H1 (cell line): ENCODE results near the gene MEX3D. TPM values are rescaled to one million over a fixed set of nuclear protein-coding genes. Genes with fewer than 3 reads are reported as not detected.

Experiments used
- BACH1 ChIP-seq: IDR thresholded peaks from 2 replicates; pipeline ENCODE4 v1.6.1; 2012; ENCODE audit warnings: low read length, improper control_type of control experiment
- CEBPB ChIP-seq: IDR thresholded peaks from 2 replicates; pipeline ENCODE4 v1.6.1; 2012; ENCODE audit warnings: low read depth, low read length
- KDM1A ChIP-seq: fragments of 200-600, 300-600 bp; sonication (generic); IDR thresholded peaks from 2 replicates; pipeline ENCODE4 v1.7.1; 2016; ENCODE audit warnings: mild to moderate bottlenecking, low read length, borderline replicate concordance
- polyA plus RNA-seq, 7 experiments: library from polyadenylated mRNA; depleted of rRNA in 3 of 7; stranded (reverse) in 5 of 7; unstranded in 2 of 7; fragments of >200 nt in 5 of 7; fragments of 200-250 nt in 2 of 7; gene quantifications; 1 replicate in 5 of 7; 2 replicates in 1 of 7; 4 replicates in 1 of 7; pipeline versions ENCODE4 v1.2.1 to v1.2.3, GENCODE V29; 2011 to 2013; ENCODE audit warnings: missing spikeins in 2 of 7, mixed read lengths in 2 of 7
- total RNA-seq: library from RNA; stranded (reverse); fragmentation: NEBNext Ultra II Directional; extraction: Animal tissue kit (Norgen Biotek cat#: 25700); gene quantifications from 2 replicates; pipeline ENCODE4 v1.2.1, GENCODE V29; 2021

The MEX3D gene
- total and polyA plus RNA-seq, 2 of the 8 experiments (the other 6 are each of a cell fraction or from before 2014, with no cell fraction given), result 20.8 to 78.8 TPM

GRCh38 chr19:1513499-1514294 lies 54.4 kb downstream of the MEX3D start (continued):
- peak; percentile 41; the same call in 1 of the 2 replicates for TF ChIP-seq BACH1
- TF ChIP-seq KDM1A, result peak; percentile 76; the same call in 1 of the 2 replicates
- no peak for TF ChIP-seq CEBPB
